Sigmoid colon (tissue), 4 donors: ENCODE data around the gene KRT6A.

Experiments used
- CTCF ChIP-seq, 4 experiments: fragments of 450-650 bp in 3 of 4; fragments of 200-600 bp in 1 of 4; IDR thresholded peaks; one replicate each; pipeline ENCODE4 v1.5.1; 2016 to 2019; ENCODE audit warnings: antibody characterized with exemption in 4 of 4, mild to moderate bottlenecking in 3 of 4, moderate library complexity in 2 of 4
- POLR2AphosphoS5 ChIP-seq, 4 donors: sonication (generic); formaldehyde crosslinking; IDR thresholded peaks; one replicate each; pipeline ENCODE4 v1.6.1; 2017; ENCODE audit warnings: antibody characterized with exemption in 4 of 4

GRCh38 chr12:52528641-52529143 lies 35.6 kb upstream of the KRT6A start:
- TF ChIP-seq CTCF (IDR thresholded peaks at IDR 0.05) = no peak
- TF ChIP-seq POLR2AphosphoS5 (IDR thresholded peaks at IDR 0.05) = no peak
